Neural cell (in vitro differentiated cells): ENCODE results near the gene CAT. TPM values are rescaled to one million over a fixed set of nuclear protein-coding genes. Genes with fewer than 3 reads are reported as not detected.

Experiments used
- H2AFZ ChIP-seq: fragments of 200-600, 300-800 bp; sonication (generic), shearing (Covaris generic); 2 replicates; pipeline ENCODE4 v1.6.0; 2014; ENCODE audit warnings: low read depth, mild to moderate bottlenecking, antibody characterized with exemption, low read length, moderate library complexity
- H3F3A ChIP-seq: fragments of 200-600 bp; shearing (Covaris generic); 2 replicates; pipeline ENCODE4 v1.6.1; 2016; ENCODE audit warnings: mild to moderate bottlenecking, moderate library complexity, mixed read lengths, antibody characterized with exemption, low read length; ENCODE audit not compliant: insufficient read depth, poor library complexity, severe bottlenecking
- H3K27ac ChIP-seq: fragments of 200-600, 300-800 bp; sonication (generic), shearing (Covaris generic); 2 replicates; pipeline ENCODE4 v1.5.1; 2014; ENCODE audit warnings: mild to moderate bottlenecking, low read length, moderate library complexity
- H3K27me3 ChIP-seq: fragments of 300-800, 200-600 bp; sonication (generic), shearing (Covaris generic); 2 replicates; pipeline ENCODE4 v1.6.0; 2014; ENCODE audit warnings: mild to moderate bottlenecking, low read depth, low read length, moderate library complexity; ENCODE audit not compliant: insufficient read depth
- H3K36me3 ChIP-seq: fragments of 300-800, 200-600 bp; sonication (generic), shearing (Covaris generic); 2 replicates; pipeline ENCODE4 v1.5.1; 2014; ENCODE audit warnings: mild to moderate bottlenecking, antibody characterized with exemption, low read length, moderate library complexity; ENCODE audit not compliant: insufficient read depth
- H3K4me2 ChIP-seq: fragments of 300-800, 200-600 bp; sonication (generic), shearing (Covaris generic); 2 replicates; pipeline ENCODE4 v1.6.0; 2014; ENCODE audit warnings: mild to moderate bottlenecking, low read length
- H3K4me3 ChIP-seq: fragments of 300-800, 200-600 bp; sonication (generic), shearing (Covaris generic); 2 replicates; pipeline ENCODE4 v1.5.1; 2014; ENCODE audit warnings: mild to moderate bottlenecking, low read length, moderate library complexity
- H3K79me2 ChIP-seq: fragments of 200-600 bp; shearing (Covaris generic); replicated peaks from 2 replicates; pipeline ENCODE4 v1.6.0; 2014; ENCODE audit warnings: mild to moderate bottlenecking, low read length, moderate library complexity; ENCODE audit not compliant: insufficient read depth
- H3K9ac ChIP-seq: fragments of 300-800, 200-600 bp; sonication (generic), shearing (Covaris generic); 2 replicates; pipeline ENCODE4 v1.6.1; 2016; ENCODE audit warnings: mild to moderate bottlenecking, low read length, mixed read lengths
- H3K9me2 ChIP-seq: fragments of 200-600 bp; shearing (Covaris generic); 2 replicates; pipeline ENCODE4 v1.6.1; 2016; ENCODE audit warnings: mild to moderate bottlenecking, low read length, mixed read lengths; ENCODE audit not compliant: insufficient read depth
- H3K9me3 ChIP-seq: fragments of 200-600, 300-800 bp; sonication (generic), shearing (Covaris generic); 2 replicates; pipeline ENCODE4 v1.6.1; 2016; ENCODE audit warnings: mild to moderate bottlenecking, mixed run types, low read length, moderate library complexity, mixed read lengths
- H4K20me1 ChIP-seq: fragments of 200-600 bp; shearing (Covaris generic); 2 replicates; pipeline ENCODE4 v1.6.1; 2016; ENCODE audit warnings: mild to moderate bottlenecking, mixed run types; ENCODE audit not compliant: insufficient read depth
- CTCF ChIP-seq: fragments of 450-650 bp; IDR thresholded peaks from 2 replicates; pipeline ENCODE4 v1.5.1; 2014; ENCODE audit warnings: antibody characterized with exemption, mild to moderate bottlenecking, moderate library complexity; ENCODE audit not compliant: poor library complexity, severe bottlenecking
- EP300 ChIP-seq: fragments of 450-650 bp; conservative IDR thresholded peaks from 2 replicates; pipeline ENCODE4 v1.6.1; 2014; ENCODE audit warnings: antibody characterized with exemption, mild to moderate bottlenecking, moderate library complexity; ENCODE audit not compliant: poor library complexity, severe bottlenecking
- EZH2 ChIP-seq: fragments of 200-600, 300-800 bp; shearing (Covaris generic), sonication (generic); IDR thresholded peaks from 2 replicates; pipeline ENCODE4 v1.6.1; 2014; ENCODE audit warnings: antibody characterized with exemption, low read length, borderline replicate concordance, mild to moderate bottlenecking; ENCODE audit not compliant: insufficient read depth, poor library complexity, severe bottlenecking
- MXI1 ChIP-seq: fragments of 450-650 bp; conservative IDR thresholded peaks from 2 replicates; pipeline ENCODE4 v1.6.1; 2014; ENCODE audit warnings: antibody characterized with exemption, mild to moderate bottlenecking; ENCODE audit not compliant: poor library complexity, severe bottlenecking
- POLR2AphosphoS5 ChIP-seq: IDR thresholded peaks from 2 replicates; pipeline ENCODE4 v1.6.1; 2012
- RAD21 ChIP-seq: fragments of 450-650 bp; conservative IDR thresholded peaks from 2 replicates; pipeline ENCODE4 v1.6.1; 2014; ENCODE audit warnings: antibody characterized with exemption, mild to moderate bottlenecking, moderate library complexity
- REST ChIP-seq: IDR thresholded peaks from 2 replicates; pipeline ENCODE4 v1.6.1; 2012; ENCODE audit warnings: borderline replicate concordance
- SMC3 ChIP-seq: fragments of 450-650 bp; conservative IDR thresholded peaks from 2 replicates; pipeline ENCODE4 v1.6.1; 2014; ENCODE audit warnings: antibody characterized with exemption, mild to moderate bottlenecking, moderate library complexity; ENCODE audit not compliant: poor library complexity
- TAF1 ChIP-seq: IDR thresholded peaks from 2 replicates; pipeline ENCODE4 v1.6.1; 2012; ENCODE audit warnings: low read depth
- polyA plus RNA-seq: library from polyadenylated mRNA; depleted of rRNA; stranded (reverse); fragments of >200 nt; gene quantifications from 2 replicates; pipeline ENCODE4 v1.2.3, GENCODE V29; 2014

CAT gene
- polyA plus RNA-seq, 1 donor from 2014 or later, result 40.1 TPM

GRCh38 chr11:34431979-34432378, 6.8 kb upstream of the CAT start:
- no peaks in the 10 kb centered on the region for H3K36me3 ChIP-seq
- no peaks in the 10 kb centered on the region for H4K20me1 ChIP-seq
- no peaks in the 10 kb centered on the region for H3F3A ChIP-seq
- no peak overlapping the region for H3K27ac ChIP-seq
- H3K79me2 ChIP-seq, result no peaks in the 10 kb centered on the region
- H3K9ac ChIP-seq, result no peak overlapping the region
- H3K4me3 ChIP-seq, result no peak overlapping the region
- H2AFZ ChIP-seq, result no peak overlapping the region
- H3K4me2 ChIP-seq, result no peak overlapping the region
- H3K27me3 ChIP-seq, result no peaks in the 10 kb centered on the region
- H3K9me2 ChIP-seq, result no peaks in the 10 kb centered on the region
- no peak for TF ChIP-seq CTCF
- no peak for TF ChIP-seq MXI1
- TF ChIP-seq POLR2AphosphoS5, result no peak
- TF ChIP-seq EZH2, result no peak
- no peak for TF ChIP-seq TAF1
- no peak for TF ChIP-seq EP300
- TF ChIP-seq REST, result no peak
- TF ChIP-seq RAD21, result no peak
- TF ChIP-seq SMC3, result no peak
- no peaks in the 10 kb centered on the region for H3K9me3 ChIP-seq

GRCh38 chr11:34432822-34433221, 5.9 kb upstream of the CAT start:
- Histone ChIP-seq H3K9ac (no peak overlapping the region), H3K4me3 (no peak overlapping the region), H3K36me3 (no peaks in the 10 kb centered on the region), H3K27ac (no peak overlapping the region), H4K20me1 (no peaks in the 10 kb centered on the region), H3K4me2 (no peak overlapping the region), H3F3A (no peaks in the 10 kb centered on the region), H3K9me2 (no peaks in the 10 kb centered on the region), H3K79me2 (no peaks in the 10 kb centered on the region), H3K9me3 (no peaks in the 10 kb centered on the region), H2AFZ (no peak overlapping the region), H3K27me3 (no peaks in the 10 kb centered on the region)
- TF ChIP-seq RAD21 (no peak), REST (no peak), CTCF (no peak), EZH2 (no peak)
